Measurements from ENCODE around the gene ELMO3.

ELMO3 gene

DNA sequence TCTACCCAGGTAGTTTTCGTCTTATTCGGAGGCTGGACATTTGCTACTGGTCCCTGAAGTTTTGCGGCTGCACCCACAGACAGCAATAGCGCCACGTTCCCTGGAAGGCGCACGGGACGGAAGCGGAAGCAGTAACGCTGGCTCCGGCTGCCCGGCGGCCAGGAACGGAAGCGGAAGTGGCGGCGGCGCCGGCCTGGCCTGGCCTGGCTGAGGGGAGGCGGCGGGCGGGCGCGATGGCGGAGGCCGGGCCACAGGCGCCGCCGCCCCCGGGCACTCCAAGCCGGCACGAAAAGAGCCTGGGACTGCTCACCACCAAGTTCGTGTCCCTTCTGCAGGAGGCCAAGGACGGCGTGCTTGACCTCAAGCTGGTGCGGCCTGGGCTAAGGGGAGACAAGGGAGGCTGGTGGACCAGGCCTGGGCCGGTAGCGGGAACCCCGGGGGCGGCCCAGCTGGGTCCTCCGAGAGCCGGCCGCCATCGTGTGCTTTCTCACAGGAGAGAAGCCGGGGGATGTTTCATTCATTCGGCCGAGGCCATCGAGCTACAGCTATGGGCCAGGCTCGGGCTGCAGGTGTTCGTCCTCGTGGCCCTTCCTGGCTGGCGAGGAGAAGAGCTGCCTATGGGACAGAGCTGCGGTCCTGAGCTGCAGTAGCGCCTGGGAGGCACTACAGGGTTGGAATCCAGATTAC lies 6.8 kb upstream of the ELMO3 start, which contains the start of gene E2F4 (continued):
- TF ChIP-seq, protein P1, sequence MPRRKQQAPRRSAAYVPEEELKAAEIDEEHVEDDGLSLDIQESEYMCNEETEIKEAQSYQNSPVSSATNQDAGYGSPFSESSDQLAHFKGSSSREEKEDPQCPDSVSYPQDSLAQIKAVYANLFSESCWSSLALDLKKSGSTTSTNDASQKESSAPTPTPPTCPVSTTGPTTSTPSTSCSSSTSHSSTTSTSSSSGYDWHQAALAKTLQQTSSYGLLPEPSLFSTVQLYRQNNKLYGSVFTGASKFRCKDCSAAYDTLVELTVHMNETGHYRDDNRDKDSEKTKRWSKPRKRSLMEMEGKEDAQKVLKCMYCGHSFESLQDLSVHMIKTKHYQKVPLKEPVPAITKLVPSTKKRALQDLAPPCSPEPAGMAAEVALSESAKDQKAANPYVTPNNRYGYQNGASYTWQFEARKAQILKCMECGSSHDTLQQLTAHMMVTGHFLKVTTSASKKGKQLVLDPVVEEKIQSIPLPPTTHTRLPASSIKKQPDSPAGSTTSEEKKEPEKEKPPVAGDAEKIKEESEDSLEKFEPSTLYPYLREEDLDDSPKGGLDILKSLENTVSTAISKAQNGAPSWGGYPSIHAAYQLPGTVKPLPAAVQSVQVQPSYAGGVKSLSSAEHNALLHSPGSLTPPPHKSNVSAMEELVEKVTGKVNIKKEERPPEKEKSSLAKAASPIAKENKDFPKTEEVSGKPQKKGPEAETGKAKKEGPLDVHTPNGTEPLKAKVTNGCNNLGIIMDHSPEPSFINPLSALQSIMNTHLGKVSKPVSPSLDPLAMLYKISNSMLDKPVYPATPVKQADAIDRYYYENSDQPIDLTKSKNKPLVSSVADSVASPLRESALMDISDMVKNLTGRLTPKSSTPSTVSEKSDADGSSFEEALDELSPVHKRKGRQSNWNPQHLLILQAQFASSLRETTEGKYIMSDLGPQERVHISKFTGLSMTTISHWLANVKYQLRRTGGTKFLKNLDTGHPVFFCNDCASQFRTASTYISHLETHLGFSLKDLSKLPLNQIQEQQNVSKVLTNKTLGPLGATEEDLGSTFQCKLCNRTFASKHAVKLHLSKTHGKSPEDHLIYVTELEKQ (tag by site-specific recombination; IDR thresholded peaks at IDR 0.05; ENCODE audit: borderline replicate concordance), result no peak
- TF ChIP-seq, protein P2, sequence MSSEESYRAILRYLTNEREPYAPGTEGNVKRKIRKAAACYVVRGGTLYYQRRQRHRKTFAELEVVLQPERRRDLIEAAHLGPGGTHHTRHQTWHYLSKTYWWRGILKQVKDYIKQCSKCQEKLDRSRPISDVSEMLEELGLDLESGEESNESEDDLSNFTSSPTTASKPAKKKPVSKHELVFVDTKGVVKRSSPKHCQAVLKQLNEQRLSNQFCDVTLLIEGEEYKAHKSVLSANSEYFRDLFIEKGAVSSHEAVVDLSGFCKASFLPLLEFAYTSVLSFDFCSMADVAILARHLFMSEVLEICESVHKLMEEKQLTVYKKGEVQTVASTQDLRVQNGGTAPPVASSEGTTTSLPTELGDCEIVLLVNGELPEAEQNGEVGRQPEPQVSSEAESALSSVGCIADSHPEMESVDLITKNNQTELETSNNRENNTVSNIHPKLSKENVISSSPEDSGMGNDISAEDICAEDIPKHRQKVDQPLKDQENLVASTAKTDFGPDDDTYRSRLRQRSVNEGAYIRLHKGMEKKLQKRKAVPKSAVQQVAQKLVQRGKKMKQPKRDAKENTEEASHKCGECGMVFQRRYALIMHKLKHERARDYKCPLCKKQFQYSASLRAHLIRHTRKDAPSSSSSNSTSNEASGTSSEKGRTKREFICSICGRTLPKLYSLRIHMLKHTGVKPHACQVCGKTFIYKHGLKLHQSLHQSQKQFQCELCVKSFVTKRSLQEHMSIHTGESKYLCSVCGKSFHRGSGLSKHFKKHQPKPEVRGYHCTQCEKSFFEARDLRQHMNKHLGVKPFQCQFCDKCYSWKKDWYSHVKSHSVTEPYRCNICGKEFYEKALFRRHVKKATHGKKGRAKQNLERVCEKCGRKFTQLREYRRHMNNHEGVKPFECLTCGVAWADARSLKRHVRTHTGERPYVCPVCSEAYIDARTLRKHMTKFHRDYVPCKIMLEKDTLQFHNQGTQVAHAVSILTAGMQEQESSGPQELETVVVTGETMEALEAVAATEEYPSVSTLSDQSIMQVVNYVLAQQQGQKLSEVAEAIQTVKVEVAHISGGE (tag by site-specific recombination; conservative IDR thresholded peaks at IDR 0.05; ENCODE audit: low read depth), result peak; percentile 90
- TF ChIP-seq ZNF26 (tag by site-specific recombination; IDR thresholded peaks at IDR 0.05) (no peak), ZBTB7A (tag by site-specific recombination; IDR thresholded peaks at IDR 0.05; ENCODE audit: low read depth) (no peak), ZEB2 (tag by site-specific recombination; IDR thresholded peaks at IDR 0.05) (peak; percentile 44; the same call in 1 of the 2 replicates), ZNF518A (tag by site-specific recombination; conservative IDR thresholded peaks at IDR 0.05; ENCODE audit: low read depth) (peak; percentile 86), MYNN (tag by site-specific recombination; IDR thresholded peaks at IDR 0.05; ENCODE audit: borderline replicate concordance) (no peak)

DNA sequence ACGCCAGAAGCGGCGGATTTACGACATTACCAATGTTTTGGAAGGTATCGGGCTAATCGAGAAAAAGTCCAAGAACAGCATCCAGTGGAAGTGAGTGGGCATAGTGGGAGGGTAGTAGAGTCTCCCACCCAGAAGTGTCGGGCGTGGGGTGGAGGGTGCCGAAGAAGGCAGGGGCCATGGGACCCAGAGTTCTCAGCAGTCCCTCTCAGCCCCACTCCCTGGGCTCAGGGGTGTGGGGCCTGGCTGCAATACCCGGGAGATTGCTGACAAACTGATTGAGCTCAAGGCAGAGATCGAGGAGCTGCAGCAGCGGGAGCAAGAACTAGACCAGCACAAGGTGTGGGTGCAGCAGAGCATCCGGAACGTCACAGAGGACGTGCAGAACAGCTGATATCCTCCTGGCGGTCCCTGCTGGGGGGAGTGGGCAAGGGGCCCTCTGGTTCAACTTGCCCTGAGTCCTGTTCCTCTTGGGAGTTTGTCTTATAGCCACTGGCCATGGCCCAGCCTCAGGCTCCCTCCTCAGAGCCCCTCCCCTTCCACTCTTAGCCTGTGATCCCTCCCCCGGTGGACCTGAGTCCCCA lies 6.1 kb upstream of the ELMO3 start:
- ChIA-PET POLR2A (interaction anchor here (0.8 to 1.7 kb wide), 6 partner anchors 8 to 174 kb away, joined by 3 to 6 read pairs (median 4); partner anchors contain the start of genes MATCAP1 and TMEM208), CTCF (interaction anchor here (0.7 to 1.6 kb wide), 4 partner anchors 30 to 215 kb away, joined by 3 to 6 read pairs (median 4); no protein-coding TSS in a partner anchor)
- peaks cover 7% of the 10 kb centered on the region for H3K4me1 ChIP-seq (ENCODE audit: control insufficient read depth, insufficient read depth, low read length)
- peaks cover 7 to 51% of the 10 kb centered on the region in 2 experiments; a peak in 2 of 3 replicates for H3K36me3 ChIP-seq (ENCODE audit: control insufficient read depth in 2 of 2, insufficient read depth in 1 of 2, low read length in 2 of 2)
- peak overlapping the region; percentile 81 for H3K4me3 ChIP-seq (ENCODE audit: low read depth, low read length)
- peak overlapping the region; percentile 61 for H3K27ac ChIP-seq (ENCODE audit: extremely low read depth, low read depth, low read length)
- TF ChIP-seq WT1 (tag by site-specific recombination; IDR thresholded peaks at IDR 0.05) (no peak), SCRT1 (tag by site-specific recombination; IDR thresholded peaks at IDR 0.05; ENCODE audit: borderline replicate concordance) (no peak), ZNF837 (tag by site-specific recombination; IDR thresholded peaks at IDR 0.05) (no peak), ZNF354C (tag by site-specific recombination; IDR thresholded peaks at IDR 0.05; ENCODE audit: borderline replicate concordance, low read depth) (no peak), ZNF366 (tag by site-specific recombination; conservative IDR thresholded peaks at IDR 0.05) (no peak), ZBTB48 (tag by site-specific recombination; IDR thresholded peaks at IDR 0.05) (no peak), ZNF514 (tag by site-specific recombination; IDR thresholded peaks at IDR 0.05) (no peak), BCL11A (tag by site-specific recombination; IDR thresholded peaks at IDR 0.05; ENCODE audit: low read depth) (no peak), ZBTB17 (tag by site-specific recombination; IDR thresholded peaks at IDR 0.05) (peak; percentile 82), ZNF600 (tag by site-specific recombination; IDR thresholded peaks at IDR 0.05) (0 out of 2 replicates have a peak, but pooled peaks have one; percentile 28)
- H3K9me3 ChIP-seq (ENCODE audit: control insufficient read depth, insufficient read depth, low read depth, low read length), result no peaks in the 10 kb centered on the region
